ENCODE measurements around the gene TMEM39B. TPM values are rescaled to one million over a fixed set of nuclear protein-coding genes. Genes with fewer than 3 reads are reported as not detected.
"Not testable (repeated sequence)": the region's sequence is repeated elsewhere in the genome, so short reads cannot be mapped to it uniquely, and the experiment has no call there.

The TMEM39B gene
- polyA plus RNA-seq, 1 experiment = 31.1 TPM

GRCh38 chr1:32074841-32075240 is 2.1 kb downstream of the TMEM39B start:
- DNase-seq (ENCODE audit: low read depth) = no peak
- Histone ChIP-seq H3K27me3 (ENCODE audit: control insufficient read depth, insufficient read depth, low read length) (no peaks in the 10 kb centered on the region), H3K4me3 (ENCODE audit: low read depth, low read length) (no peak overlapping the region), H3K36me3 (ENCODE audit: control insufficient read depth, insufficient read depth, low read length) (peaks cover 20% of the 10 kb centered on the region)
- TF ChIP-seq CTCF (IDR thresholded peaks at IDR 0.05; ENCODE audit: insufficient read depth, low read depth, low read length) = no peak
- ChIA-PET CTCF (interaction anchor here (0.9 kb wide), 1 partner anchor 97 kb away, joined by 3 read pairs; no protein-coding TSS in a partner anchor), POLR2A (no interaction called here)

GRCh38 chr1:32077451-32077850 is 4.7 kb downstream of the TMEM39B start:
- Histone ChIP-seq H3K4me3 (ENCODE audit: low read depth, low read length) (no peak overlapping the region), H3K36me3 (ENCODE audit: control insufficient read depth, insufficient read depth, low read length) (peaks cover 20% of the 10 kb centered on the region), H3K27me3 (ENCODE audit: control insufficient read depth, insufficient read depth, low read length) (no peaks in the 10 kb centered on the region)
- TF ChIP-seq CTCF (IDR thresholded peaks at IDR 0.05; ENCODE audit: insufficient read depth, low read depth, low read length) = no peak
- ChIA-PET POLR2A (no interaction called here), CTCF (no interaction called here)
- DNase-seq (ENCODE audit: low read depth) = no peak

- DNase-seq (ENCODE audit: low read depth) = no peak
- no peak overlapping the region for H3K4me3 ChIP-seq (ENCODE audit: low read depth, low read length)
- ChIA-PET POLR2A (no interaction called here), CTCF (no interaction called here)
- H3K36me3 ChIP-seq (ENCODE audit: control insufficient read depth, insufficient read depth, low read length) = peaks cover 18% of the 10 kb centered on the region
- no peak for TF ChIP-seq CTCF (IDR thresholded peaks at IDR 0.05; ENCODE audit: insufficient read depth, low read depth, low read length)
- H3K27me3 ChIP-seq (ENCODE audit: control insufficient read depth, insufficient read depth, low read length) = no peaks in the 10 kb centered on the region
Observed at GRCh38 chr1:32082022-32082421, 9.3 kb downstream of the TMEM39B start.

GRCh38 chr1:32086381-32086780 is 13.6 kb downstream of the TMEM39B start:
- CTCF ChIA-PET; POLR2A ChIA-PET; H3K36me3 ChIP-seq (ENCODE audit: control insufficient read depth, insufficient read depth, low read length); DNase-seq (ENCODE audit: low read depth); H3K27me3 ChIP-seq (ENCODE audit: control insufficient read depth, insufficient read depth, low read length); H3K4me3 ChIP-seq (ENCODE audit: low read depth, low read length): not testable (repeated sequence)

- ChIA-PET CTCF (interaction anchor here (1.5 kb wide), 1 partner anchor 18 kb away, joined by 3 read pairs; the partner anchor contains the start of gene TMEM39B), POLR2A (interaction anchor here (0.8 kb wide), 1 partner anchor 18 kb away, joined by 3 read pairs; no protein-coding TSS in a partner anchor)
- peaks cover 27% of the 10 kb centered on the region for H3K36me3 ChIP-seq (ENCODE audit: control insufficient read depth, insufficient read depth, low read length)
- no peak for TF ChIP-seq CTCF (IDR thresholded peaks at IDR 0.05; ENCODE audit: insufficient read depth, low read depth, low read length)
- H3K27me3 ChIP-seq (ENCODE audit: control insufficient read depth, insufficient read depth, low read length) = no peaks in the 10 kb centered on the region
- H3K4me3 ChIP-seq (ENCODE audit: low read depth, low read length) = no peak overlapping the region
- no peak for DNase-seq (ENCODE audit: low read depth)
Observed at GRCh38 chr1:32091176-32091575, 18.4 kb downstream of the TMEM39B start.

GRCh38 chr1:32091591-32091990 is 18.9 kb downstream of the TMEM39B start:
- Histone ChIP-seq H3K4me3 (ENCODE audit: low read depth, low read length) (no peak overlapping the region), H3K36me3 (ENCODE audit: control insufficient read depth, insufficient read depth, low read length) (peaks cover 28% of the 10 kb centered on the region), H3K27me3 (ENCODE audit: control insufficient read depth, insufficient read depth, low read length) (no peaks in the 10 kb centered on the region)
- DNase-seq (ENCODE audit: low read depth) = no peak
- ChIA-PET POLR2A (interaction anchor here (0.5 kb wide), 1 partner anchor 44 kb away, joined by 3 read pairs; no protein-coding TSS in a partner anchor), CTCF (interaction anchor here (1.5 kb wide), 1 partner anchor 18 kb away, joined by 3 read pairs; the partner anchor contains the start of gene TMEM39B)
- no peak for TF ChIP-seq CTCF (IDR thresholded peaks at IDR 0.05; ENCODE audit: insufficient read depth, low read depth, low read length)
